H1 (cell line): ENCODE results near the gene LRP1. TPM values are rescaled to one million over a fixed set of nuclear protein-coding genes. Genes with fewer than 3 reads are reported as not detected.

Source experiments
- CTCF ChIA-PET: fragments of 300-600 bp; sonication (Branson Sonifier 250); formaldehyde crosslinking; loops from one replicate; lab custom pipeline; 2021; ENCODE audit not compliant: partially characterized antibody; lab: Charles Lee
- POLR2A ChIA-PET: fragments of 300-600 bp; sonication (Branson Sonifier 250); formaldehyde crosslinking; loops from one replicate; lab custom pipeline; 2021; ENCODE audit warnings: inconsistent platforms; ENCODE audit not compliant: partially characterized antibody; lab: Charles Lee
- DNase-seq, 2 experiments: peaks; one replicate each; pipeline versions ENCODE4 v3.0.0 to v3.0.0-alpha.2; 2010 to 2022; ENCODE audit warnings: low spot score in 2 of 2, low read depth in 1 of 2, mixed read lengths in 1 of 2
- FAIRE-seq: peaks from 2 replicates; lab custom pipeline; 2011; peaks lifted over from hg19 to GRCh38; lab: Jason Lieb, UNC
- H2AFZ ChIP-seq: 2 replicates; pipeline ENCODE4 v1.8.1; 2012; ENCODE audit warnings: low read length, inconsistent platforms
- H2AK5ac ChIP-seq: 2 replicates; pipeline ENCODE4 v1.6.1; 2013; ENCODE audit warnings: low read depth, low read length
- H2BK120ac ChIP-seq: replicated peaks from 2 replicates; pipeline ENCODE3; 2013; ENCODE audit warnings: low read depth, low read length, inconsistent platforms
- H2BK12ac ChIP-seq: 2 replicates; pipeline ENCODE4 v1.6.1; 2013; ENCODE audit warnings: low read depth, low read length
- H2BK15ac ChIP-seq: 2 replicates; pipeline ENCODE4 v1.6.1; 2013; ENCODE audit warnings: low read length
- H2BK20ac ChIP-seq: 2 replicates; pipeline ENCODE4 v1.6.1; 2013; ENCODE audit warnings: low read length
- H2BK5ac ChIP-seq: 2 replicates; pipeline ENCODE4 v1.6.1; 2013; ENCODE audit warnings: low read depth, low read length
- H3K14ac ChIP-seq: 2 replicates; pipeline ENCODE4 v1.6.1; 2013; ENCODE audit warnings: inconsistent platforms; ENCODE audit not compliant: insufficient read length
- H3K18ac ChIP-seq: 2 replicates; pipeline ENCODE4 v1.6.1; 2013; ENCODE audit warnings: low read length; ENCODE audit errors: extremely low read depth
- H3K23ac ChIP-seq: 2 replicates; pipeline ENCODE4 v1.6.1; 2013; ENCODE audit warnings: inconsistent platforms; ENCODE audit not compliant: insufficient read length
- H3K23me2 ChIP-seq: 2 replicates; pipeline ENCODE4 v1.6.1; 2013; ENCODE audit warnings: low read depth, low read length
- H3K27ac ChIP-seq: 2 replicates; pipeline ENCODE4 v1.6.1; 2011; ENCODE audit warnings: low read depth, low read length, inconsistent platforms
- H3K27me3 ChIP-seq, 4 experiments: replicated peaks in 1 of 4; 1 replicate in 1 of 4; 2 replicates in 3 of 4; pipeline versions ENCODE4 v1.6.1 to v1.8.1; 2011 to 2013; ENCODE audit warnings: low read length in 3 of 4, mild to moderate bottlenecking in 3 of 4, inconsistent platforms in 2 of 4, mixed read lengths in 2 of 4, moderate library complexity in 1 of 4; ENCODE audit not compliant: control insufficient read depth in 3 of 4, insufficient read depth in 3 of 4; ENCODE audit errors: extremely low read depth in 1 of 4
- H3K36me3 ChIP-seq, 4 experiments: 2 replicates each; pipeline versions ENCODE4 v1.6.1 to v1.8.1; 2011 to 2013; ENCODE audit warnings: mild to moderate bottlenecking in 4 of 4, low read length in 3 of 4, moderate library complexity in 2 of 4, control low read depth in 1 of 4, inconsistent platforms in 1 of 4; ENCODE audit not compliant: insufficient read depth in 4 of 4, control insufficient read depth in 2 of 4
- H3K4ac ChIP-seq: replicated peaks from 2 replicates; pipeline ENCODE3; 2013; ENCODE audit warnings: low read length, low read depth, mixed read lengths, inconsistent platforms; ENCODE audit not compliant: insufficient read length
- H3K4me1 ChIP-seq, 4 experiments: replicated peaks in 1 of 4; 1 replicate in 1 of 4; 2 replicates in 3 of 4; pipeline versions ENCODE4 v1.6.1 to v1.8.1; 2011 to 2013; ENCODE audit warnings: low read length in 3 of 4, inconsistent platforms in 2 of 4, mixed read lengths in 1 of 4; ENCODE audit not compliant: insufficient read depth in 4 of 4, control insufficient read depth in 3 of 4
- H3K4me2 ChIP-seq, 2 experiments: 2 replicates each; pipeline versions ENCODE4 v1.6.1 to v1.8.1; 2011 to 2013; ENCODE audit warnings: low read depth in 2 of 2, low read length in 2 of 2, control low read depth in 1 of 2, inconsistent platforms in 1 of 2, mild to moderate bottlenecking in 1 of 2; ENCODE audit not compliant: insufficient read depth in 1 of 2
- H3K4me3 ChIP-seq, 4 experiments: fragments of 200-600, 300-600 bp in 1 of 4; sonication (generic), shearing (Covaris generic), sonication (Bioruptor Twin) in 1 of 4; 2 replicates each; pipeline versions ENCODE4 v1.5.1 to v1.8.1; 2011 to 2016; ENCODE audit warnings: low read length in 4 of 4, low read depth in 3 of 4, control low read depth in 2 of 4, inconsistent platforms in 2 of 4, mild to moderate bottlenecking in 2 of 4, mixed read lengths in 1 of 4, moderate library complexity in 1 of 4; ENCODE audit not compliant: insufficient read depth in 2 of 4; ENCODE audit errors: extremely low read depth in 1 of 4
- H3K56ac ChIP-seq: replicated peaks from 2 replicates; pipeline ENCODE3; 2013; ENCODE audit warnings: low read depth, mild to moderate bottlenecking, mixed read lengths, low read length, inconsistent platforms; ENCODE audit not compliant: insufficient read length
- H3K79me1 ChIP-seq: 2 replicates; pipeline ENCODE4 v1.6.1; 2013; ENCODE audit warnings: low read depth, low read length, control low read depth
- H3K79me2 ChIP-seq, 2 experiments: 2 replicates each; pipeline versions ENCODE4 v1.6.1 to v1.8.1; 2012 to 2013; ENCODE audit warnings: low read length in 2 of 2, mild to moderate bottlenecking in 2 of 2, inconsistent platforms in 1 of 2; ENCODE audit not compliant: insufficient read depth in 2 of 2, control insufficient read depth in 1 of 2
- H3K9ac ChIP-seq, 4 experiments: replicated peaks in 1 of 4; 1 replicate in 1 of 4; 2 replicates in 3 of 4; pipeline versions ENCODE4 v1.6.1 to v1.8.1; 2011 to 2013; ENCODE audit warnings: low read depth in 3 of 4, low read length in 3 of 4, control low read depth in 2 of 4, mild to moderate bottlenecking in 2 of 4, moderate library complexity in 2 of 4, inconsistent platforms in 1 of 4; ENCODE audit errors: extremely low read depth in 1 of 4
- H3K9me3 ChIP-seq, 2 experiments: 2 replicates each; pipeline versions ENCODE4 v1.6.1 to v1.8.1; 2012 to 2013; ENCODE audit warnings: mild to moderate bottlenecking in 2 of 2, moderate library complexity in 2 of 2, control low read depth in 1 of 2, inconsistent platforms in 1 of 2, low read depth in 1 of 2, low read length in 1 of 2, mixed read lengths in 1 of 2; ENCODE audit not compliant: insufficient read depth in 2 of 2
- H4K20me1 ChIP-seq, 2 experiments: replicated peaks in 1 of 2; 2 replicates each; pipeline versions ENCODE3 to v1.8.1; 2011 to 2013; ENCODE audit warnings: inconsistent platforms in 2 of 2, low read length in 2 of 2, mild to moderate bottlenecking in 1 of 2; ENCODE audit not compliant: insufficient read depth in 2 of 2, control insufficient read depth in 1 of 2
- H4K5ac ChIP-seq: 2 replicates; pipeline ENCODE4 v1.6.1; 2013; ENCODE audit warnings: low read length, low read depth, mixed read lengths, inconsistent platforms; ENCODE audit not compliant: insufficient read length
- H4K8ac ChIP-seq: 2 replicates; pipeline ENCODE4 v1.8.0; 2013; ENCODE audit warnings: mild to moderate bottlenecking, moderate library complexity, low read length, inconsistent platforms; ENCODE audit not compliant: insufficient read depth; ENCODE audit errors: extremely low read depth
- H4K91ac ChIP-seq: replicated peaks from 2 replicates; pipeline ENCODE3; 2013; ENCODE audit warnings: low read length, mixed read lengths, inconsistent platforms; ENCODE audit not compliant: insufficient read length
- ATF3 ChIP-seq: IDR thresholded peaks from 2 replicates; pipeline ENCODE4 v1.6.1; 2011; ENCODE audit warnings: low read depth, mild to moderate bottlenecking, low read length; ENCODE audit not compliant: insufficient read depth
- BACH1 ChIP-seq: IDR thresholded peaks from 2 replicates; pipeline ENCODE4 v1.6.1; 2012; ENCODE audit warnings: low read length, improper control_type of control experiment
- CEBPB ChIP-seq: IDR thresholded peaks from 2 replicates; pipeline ENCODE4 v1.6.1; 2012; ENCODE audit warnings: low read depth, low read length
- CREB1 ChIP-seq: IDR thresholded peaks from 2 replicates; pipeline ENCODE4 v1.6.1; 2012; ENCODE audit warnings: inconsistent platforms
- FOSL1 ChIP-seq: IDR thresholded peaks from 2 replicates; pipeline ENCODE4 v1.6.1; 2011; ENCODE audit warnings: mild to moderate bottlenecking, low read depth, low read length, moderate library complexity; ENCODE audit not compliant: insufficient read depth
- HDAC6 ChIP-seq: IDR thresholded peaks from one replicate; pipeline ENCODE4 v1.7.1; 2012; ENCODE audit warnings: low read depth, mild to moderate bottlenecking, inconsistent platforms, low read length, moderate library complexity
- JUND ChIP-seq: IDR thresholded peaks from 2 replicates; pipeline ENCODE4 v1.6.1; 2011; ENCODE audit warnings: mild to moderate bottlenecking, improper control_type of control experiment, low read length
- NANOG ChIP-seq: IDR thresholded peaks from 2 replicates; pipeline ENCODE4 v1.6.1; 2011; ENCODE audit warnings: low read length, low read depth, mild to moderate bottlenecking, inconsistent platforms; ENCODE audit not compliant: insufficient read depth, poor library complexity, severe bottlenecking
- POU5F1 ChIP-seq: IDR thresholded peaks from 2 replicates; pipeline ENCODE4 v1.6.1; 2011; ENCODE audit warnings: low read depth, mild to moderate bottlenecking, low read length, moderate library complexity
- RFX5 ChIP-seq: IDR thresholded peaks from 2 replicates; pipeline ENCODE4 v1.6.1; 2011; ENCODE audit warnings: low read depth, low read length, improper control_type of control experiment, borderline replicate concordance
- SP1 ChIP-seq: IDR thresholded peaks from 2 replicates; pipeline ENCODE4 v1.6.1; 2011; ENCODE audit warnings: low read depth, low read length
- SP2 ChIP-seq: IDR thresholded peaks from 2 replicates; pipeline ENCODE4 v1.6.1; 2012; ENCODE audit warnings: mild to moderate bottlenecking, low read length, inconsistent platforms
- SRF ChIP-seq: IDR thresholded peaks from 2 replicates; pipeline ENCODE4 v1.6.1; 2011; ENCODE audit warnings: mild to moderate bottlenecking, low read depth, low read length, moderate library complexity
- TBP ChIP-seq: IDR thresholded peaks from 2 replicates; pipeline ENCODE4 v1.6.1; 2011; ENCODE audit warnings: low read depth, low read length, improper control_type of control experiment
- YY1 ChIP-seq: IDR thresholded peaks from 2 replicates; pipeline ENCODE4 v1.6.1; 2011; ENCODE audit warnings: low read depth, mild to moderate bottlenecking, low read length
- WGBS, 2 experiments: shearing (Covaris generic) in 1 of 2; methylation state at CpG; one replicate each; pipeline versions ENCODE4 v1.1.6 to v1.1.7; 2013 to 2015; ENCODE audit warnings: low lambda C conversion rate in 2 of 2, mixed read lengths in 2 of 2, inconsistent platforms in 1 of 2, low coverage in 1 of 2, missing lambda C conversion rate in 1 of 2; ENCODE audit not compliant: insufficient replicate concordance in 2 of 2, insufficient coverage in 1 of 2, insufficient read length in 1 of 2; ENCODE audit errors: extremely low coverage in 1 of 2, missing lambda C conversion rate in 1 of 2; 5-methylcytosine and 5-hydroxymethylcytosine counted together
- polyA plus RNA-seq, 7 experiments: library from polyadenylated mRNA; depleted of rRNA in 3 of 7; stranded (reverse) in 5 of 7; unstranded in 2 of 7; fragments of >200 nt in 5 of 7; fragments of 200-250 nt in 2 of 7; gene quantifications; 1 replicate in 5 of 7; 2 replicates in 1 of 7; 4 replicates in 1 of 7; pipeline versions ENCODE4 v1.2.1 to v1.2.3, GENCODE V29; 2011 to 2013; ENCODE audit warnings: missing spikeins in 2 of 7, mixed read lengths in 2 of 7
- total RNA-seq: library from RNA; stranded (reverse); fragmentation: NEBNext Ultra II Directional; extraction: Animal tissue kit (Norgen Biotek cat#: 25700); gene quantifications from 2 replicates; pipeline ENCODE4 v1.2.1, GENCODE V29; 2021

The LRP1 gene
- total and polyA plus RNA-seq, 2 of the 8 experiments (the other 6 are each of a cell fraction or from before 2014, with no cell fraction given): 35.3 to 92.5 TPM

GRCh38 chr12:57130941-57131340 lies 2.7 kb downstream of the LRP1 start:
- ChIA-PET POLR2A (interaction anchor here (1.2 to 9.3 kb wide), 7 partner anchors 10 to 112 kb away, joined by 4 to 105 read pairs (median 22); partner anchors contain the start of genes LRP1-AS and STAT6), CTCF (interaction anchor here (0.8 to 19.8 kb wide), 9 partner anchors 8 to 61 kb away, joined by 3 to 305 read pairs (median 5); partner anchors contain the start of genes LRP1-AS and STAT6)
- Histone ChIP-seq H2BK20ac (no peak overlapping the region), H3K14ac (no peak overlapping the region), H3K4me3 (peak overlapping the region in 2 of 4 experiments; percentile 4 to 81; a peak in 3 of 8 replicates), H3K4me2 (peak overlapping the region in 1 of 2 experiments; percentile 86; a peak in 2 of 4 replicates), H2AK5ac (peak overlapping the region; percentile 41; the same call in 1 of the 2 replicates), H3K23ac (no peak overlapping the region), H3K79me2 (peaks cover 7 to 62% of the 10 kb centered on the region in 2 experiments; a peak in 3 of 4 replicates), H2BK5ac (no peak overlapping the region), H2BK12ac (peak overlapping the region; percentile 78; the same call in 1 of the 2 replicates), H4K8ac (no peak overlapping the region), H3K4ac (no peak overlapping the region), H3K9ac (no peak overlapping the region), H3K4me1 (peaks cover 32 to 54% (median 35%) of the 10 kb centered on the region in 4 experiments), H3K27me3 (no peaks in the 10 kb centered on the region), H2BK120ac (no peak overlapping the region), H3K36me3 (no peaks in the 10 kb centered on the region; a peak in 1 of 8 replicates), H3K56ac (no peak overlapping the region), H2BK15ac (no peak overlapping the region), H4K20me1 (peaks cover 5 to 14% of the 10 kb centered on the region in 2 experiments), H3K18ac (no peak overlapping the region; the same call in 1 of the 2 replicates), H2AFZ (no peak overlapping the region), H4K91ac (no peak overlapping the region), H3K9me3 (no peaks in the 10 kb centered on the region), H4K5ac (no peak overlapping the region), H3K27ac (no peak overlapping the region), H3K23me2 (peaks cover 6% of the 10 kb centered on the region; the same call in 1 of the 2 replicates), H3K79me1 (peaks cover 13% of the 10 kb centered on the region)
- DNase-seq: no peak
- no peak for FAIRE-seq
- 77% methylated on average over 2 of the region's 2 CpGs; no CpG with 5 or more reads in 1 of the 2 experiments for WGBS, 2 experiments
- TF ChIP-seq CREB1 (no peak), BACH1 (no peak), NANOG (no peak), CEBPB (no peak), RFX5 (no peak), HDAC6 (no peak), TBP (no peak), SP1 (no peak), SP2 (no peak), ATF3 (no peak), FOSL1 (no peak), POU5F1 (no peak), YY1 (no peak), JUND (no peak), SRF (no peak)
